Vagina (tissue), 2 donors: Measurements from ENCODE around the gene MAD2L1BP. TPM values are rescaled to one million over a fixed set of nuclear protein-coding genes. Genes with fewer than 3 reads are reported as not detected.
A peak's percentile ranks its signal among the peaks of the same experiment; 100 is the strongest.

Experiments
- DNase-seq, 2 donors: peaks; one replicate each; pipeline ENCODE4 v3.0.0-alpha.2; 2017; ENCODE audit errors: extremely low spot score in 2 of 2
- H3K27ac ChIP-seq: fragments of 200-600 bp; sonication (generic); one replicate; pipeline ENCODE4 v1.5.1; 2019
- H3K27me3 ChIP-seq: fragments of 200-600 bp; sonication (generic); one replicate; pipeline ENCODE4 v1.5.1; 2019
- H3K36me3 ChIP-seq, 2 donors: fragments of 200-600 bp; sonication (generic); one replicate each; pipeline ENCODE4 v1.5.1; 2017 to 2019
- H3K4me1 ChIP-seq: fragments of 200-600 bp; sonication (generic); one replicate; pipeline ENCODE4 v1.5.1; 2019
- H3K4me3 ChIP-seq, 2 donors: fragments of 200-600 bp; sonication (generic); 1 replicate in 1 of 2; 2 replicates in 1 of 2; pipeline ENCODE4 v1.5.1; 2016 to 2019
- H3K9me3 ChIP-seq: fragments of 200-600 bp; sonication (generic); one replicate; pipeline ENCODE4 v1.5.1; 2019
- POLR2A ChIP-seq, 2 donors: fragments of 450-650 bp; IDR thresholded peaks; one replicate each; pipeline ENCODE4 v1.6.1; 2017; ENCODE audit warnings: antibody characterized with exemption in 2 of 2, mild to moderate bottlenecking in 2 of 2, moderate library complexity in 2 of 2
- POLR2AphosphoS5 ChIP-seq, 2 donors: sonication (generic); formaldehyde crosslinking; IDR thresholded peaks; one replicate each; pipeline ENCODE4 v1.9.0; 2017; ENCODE audit warnings: antibody characterized with exemption in 2 of 2, mild to moderate bottlenecking in 2 of 2, low read depth in 1 of 2; ENCODE audit not compliant: insufficient read depth in 1 of 2
- intact Hi-C: fragments of 100-400 bp; cut with DNase I; formaldehyde crosslinking; loops from one replicate; pipeline ENCODE4 v1.15.1; 2023
- total RNA-seq: library from RNA; depleted of rRNA; stranded (reverse); fragments of >200 nt; gene quantifications from one replicate; pipeline ENCODE4 v1.2.3, GENCODE V29; 2016
- TF ChIP-seq, protein P1 (sequence below), 3 experiments: fragments of 450-650 bp in 2 of 3; fragments of 200-600 bp in 1 of 3; sonication (generic) in 1 of 3; IDR thresholded peaks; one replicate each; pipeline ENCODE4 v1.5.1; 2017 to 2019; ENCODE audit warnings: antibody characterized with exemption in 3 of 3, mild to moderate bottlenecking in 2 of 3, moderate library complexity in 2 of 3

The MAD2L1BP gene
- total RNA-seq, 1 donor from 2014 or later: 58.4 TPM

DNA sequence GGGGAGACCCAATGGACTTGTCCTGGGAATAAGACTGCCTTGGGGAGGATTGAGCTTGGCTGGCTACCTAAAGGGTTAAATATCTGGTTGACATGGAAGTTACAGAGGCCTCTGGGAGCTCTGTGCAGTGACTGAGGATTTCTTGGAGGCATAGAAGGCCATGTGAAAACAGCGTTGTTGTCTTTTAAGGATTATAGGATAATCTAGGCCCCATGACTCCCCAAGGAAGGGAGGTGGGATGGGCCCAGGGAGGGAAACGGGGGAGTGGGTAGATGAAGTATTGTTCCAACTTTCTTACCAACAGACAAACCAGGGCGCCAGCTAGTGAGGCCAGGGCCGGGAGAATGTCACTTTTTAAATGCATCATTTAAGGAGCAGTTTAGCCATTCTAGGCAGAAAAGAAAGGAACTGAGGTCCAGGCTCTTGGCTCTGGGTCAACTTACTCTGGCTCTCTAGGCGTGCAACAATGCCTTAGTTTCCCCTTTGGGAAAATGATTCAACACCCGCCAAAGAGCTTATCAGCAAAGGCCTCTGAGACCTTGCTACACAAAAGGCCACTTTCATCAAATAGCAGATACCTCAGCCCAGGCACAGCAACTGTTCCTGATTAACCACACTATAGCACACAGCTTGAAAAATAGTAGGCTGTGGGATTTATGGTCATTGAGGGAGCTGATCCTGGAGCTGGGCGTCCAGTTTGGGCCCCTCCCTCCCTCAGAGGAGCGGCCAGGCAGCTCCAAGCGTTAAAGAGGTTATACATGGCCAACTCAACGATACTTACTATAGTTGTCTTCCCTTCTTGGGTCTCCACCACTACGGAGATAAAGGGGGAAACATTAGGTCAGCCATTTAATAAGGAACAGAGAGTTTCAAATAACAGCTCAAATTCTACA, 44.9 kb downstream of the MAD2L1BP start:
- H3K4me3 ChIP-seq: no peak overlapping the region
- H3K36me3 ChIP-seq: peaks cover 0 to 32% of the 10 kb centered on the region in 2 donors
- H3K9me3 ChIP-seq: no peaks in the 10 kb centered on the region
- TF ChIP-seq, protein P1, sequence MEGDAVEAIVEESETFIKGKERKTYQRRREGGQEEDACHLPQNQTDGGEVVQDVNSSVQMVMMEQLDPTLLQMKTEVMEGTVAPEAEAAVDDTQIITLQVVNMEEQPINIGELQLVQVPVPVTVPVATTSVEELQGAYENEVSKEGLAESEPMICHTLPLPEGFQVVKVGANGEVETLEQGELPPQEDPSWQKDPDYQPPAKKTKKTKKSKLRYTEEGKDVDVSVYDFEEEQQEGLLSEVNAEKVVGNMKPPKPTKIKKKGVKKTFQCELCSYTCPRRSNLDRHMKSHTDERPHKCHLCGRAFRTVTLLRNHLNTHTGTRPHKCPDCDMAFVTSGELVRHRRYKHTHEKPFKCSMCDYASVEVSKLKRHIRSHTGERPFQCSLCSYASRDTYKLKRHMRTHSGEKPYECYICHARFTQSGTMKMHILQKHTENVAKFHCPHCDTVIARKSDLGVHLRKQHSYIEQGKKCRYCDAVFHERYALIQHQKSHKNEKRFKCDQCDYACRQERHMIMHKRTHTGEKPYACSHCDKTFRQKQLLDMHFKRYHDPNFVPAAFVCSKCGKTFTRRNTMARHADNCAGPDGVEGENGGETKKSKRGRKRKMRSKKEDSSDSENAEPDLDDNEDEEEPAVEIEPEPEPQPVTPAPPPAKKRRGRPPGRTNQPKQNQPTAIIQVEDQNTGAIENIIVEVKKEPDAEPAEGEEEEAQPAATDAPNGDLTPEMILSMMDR (IDR thresholded peaks at IDR 0.05): no peak
- no peak for TF ChIP-seq POLR2A (IDR thresholded peaks at IDR 0.05)
- H3K27ac ChIP-seq: peak overlapping the region; percentile 50
- H3K27me3 ChIP-seq: no peaks in the 10 kb centered on the region
- intact Hi-C loops: no loop called here
- H3K4me1 ChIP-seq: peaks cover 27% of the 10 kb centered on the region
- no peak for DNase-seq

DNA sequence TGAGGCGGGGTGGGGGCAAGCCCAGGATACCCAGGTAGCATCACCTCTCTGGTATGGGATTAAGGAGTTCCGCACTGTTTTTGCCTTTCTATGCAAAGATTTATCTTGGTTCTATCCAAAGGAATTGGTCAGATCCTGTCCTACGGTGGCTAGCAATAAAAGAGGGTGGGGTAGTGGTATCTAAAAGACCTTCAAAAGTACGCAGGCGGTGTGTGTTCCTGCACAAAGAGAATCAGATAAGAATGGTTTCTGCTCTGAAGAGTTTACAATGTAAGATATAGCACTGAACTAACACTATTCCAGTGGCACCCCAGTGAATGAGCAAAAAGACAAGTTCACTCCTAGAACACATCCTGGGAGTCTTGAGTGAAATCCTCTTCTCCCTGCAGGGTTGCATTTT, 45.7 kb downstream of the MAD2L1BP start:
- H3K27ac ChIP-seq: peak overlapping the region; percentile 50
- no peaks in the 10 kb centered on the region for H3K27me3 ChIP-seq
- peaks cover 0 to 24% of the 10 kb centered on the region in 2 donors for H3K36me3 ChIP-seq
- intact Hi-C loops: no loop called here
- no peaks in the 10 kb centered on the region for H3K9me3 ChIP-seq
- peaks cover 33% of the 10 kb centered on the region for H3K4me1 ChIP-seq
- H3K4me3 ChIP-seq: no peak overlapping the region
- no peak for TF ChIP-seq POLR2A (IDR thresholded peaks at IDR 0.05)
- TF ChIP-seq, protein P1 (IDR thresholded peaks at IDR 0.05): no peak
- no peak for TF ChIP-seq POLR2AphosphoS5 (IDR thresholded peaks at IDR 0.05; ENCODE audit: insufficient read depth in 1 of 2, low read depth in 1 of 2)
- DNase-seq: no peak

DNA sequence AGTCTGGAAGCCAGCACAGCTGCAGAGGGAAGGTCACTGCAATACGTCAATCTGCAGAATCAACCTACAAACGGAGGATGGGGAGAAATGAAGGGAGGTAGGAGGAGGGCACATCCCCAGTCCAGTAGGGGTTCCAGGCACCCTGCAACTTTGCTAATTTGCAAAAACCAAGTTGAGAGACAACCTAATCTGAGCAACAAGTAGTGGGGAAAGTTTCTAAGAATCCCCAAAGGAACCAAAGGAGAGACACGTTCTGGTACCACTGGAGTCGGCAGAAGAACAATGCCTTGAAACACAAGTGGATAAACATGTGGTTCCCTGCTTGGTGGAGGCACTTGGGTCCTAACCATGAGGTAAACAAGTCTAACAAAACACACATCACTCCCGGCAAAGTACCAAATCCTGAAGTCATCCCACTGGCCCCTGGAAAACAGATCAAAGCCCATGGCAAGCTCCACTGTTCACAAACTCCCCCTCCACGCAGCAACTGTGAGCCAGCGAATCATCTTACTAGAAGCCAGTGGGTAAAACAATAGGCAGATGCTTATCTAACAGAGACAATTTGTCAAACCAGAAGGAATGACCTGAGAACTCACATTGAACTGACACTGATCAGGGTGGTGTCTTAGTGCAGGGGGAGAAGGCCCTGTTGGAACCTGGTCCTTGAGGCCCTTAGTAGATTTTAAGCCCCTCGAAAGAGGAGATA, 47.2 kb downstream of the MAD2L1BP start:
- intact Hi-C loops: no loop called here
- H3K27me3 ChIP-seq: no peaks in the 10 kb centered on the region
- H3K27ac ChIP-seq: no peak overlapping the region
- peaks cover 0 to 9% of the 10 kb centered on the region in 2 donors for H3K36me3 ChIP-seq
- H3K9me3 ChIP-seq: no peaks in the 10 kb centered on the region
- TF ChIP-seq POLR2AphosphoS5 (IDR thresholded peaks at IDR 0.05; ENCODE audit: insufficient read depth in 1 of 2, low read depth in 1 of 2): no peak
- TF ChIP-seq, protein P1 (IDR thresholded peaks at IDR 0.05): no peak
- H3K4me1 ChIP-seq: peaks cover 43% of the 10 kb centered on the region
- DNase-seq: no peak
- no peak overlapping the region for H3K4me3 ChIP-seq

DNA sequence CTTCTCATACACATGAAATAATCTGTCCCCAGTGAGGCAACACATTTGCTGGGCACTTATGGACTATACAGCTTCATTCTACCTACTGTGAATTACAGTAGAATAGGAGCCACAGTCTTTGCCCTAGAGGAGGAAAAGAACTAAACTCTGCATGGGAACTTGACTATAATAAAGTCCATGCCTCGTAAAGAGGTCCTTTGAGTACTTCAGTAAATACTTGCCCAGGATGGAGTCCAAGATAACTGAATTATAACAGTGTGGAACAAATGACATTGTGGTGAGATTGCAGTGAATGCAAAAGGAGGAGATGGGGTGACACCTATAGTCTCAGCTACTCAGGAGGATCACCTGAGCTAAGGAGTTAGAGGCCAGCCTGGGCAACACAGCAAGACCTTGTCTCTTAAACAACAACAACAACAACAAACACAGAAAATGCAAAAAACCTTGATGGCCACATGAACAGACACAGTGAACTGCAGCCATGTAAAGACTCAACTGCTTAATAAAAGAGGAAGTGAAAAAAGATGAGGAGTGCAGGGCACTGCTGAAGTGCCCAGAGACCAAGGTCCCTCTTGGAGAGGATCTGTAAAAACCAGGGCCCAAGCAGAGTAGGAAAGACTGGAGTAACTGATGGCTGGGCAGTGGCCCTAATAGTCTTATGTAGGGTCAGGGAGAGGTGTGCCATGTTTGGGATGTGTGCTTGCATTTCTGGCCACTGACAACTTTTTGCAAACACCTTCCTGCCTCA, 48.2 kb downstream of the MAD2L1BP start:
- H3K27me3 ChIP-seq: no peaks in the 10 kb centered on the region
- H3K27ac ChIP-seq: no peak overlapping the region
- no peak overlapping the region for H3K4me3 ChIP-seq
- H3K4me1 ChIP-seq: peaks cover 48% of the 10 kb centered on the region
- no peaks in the 10 kb centered on the region for H3K9me3 ChIP-seq
- DNase-seq: no peak
- no peak for TF ChIP-seq POLR2AphosphoS5 (IDR thresholded peaks at IDR 0.05; ENCODE audit: insufficient read depth in 1 of 2, low read depth in 1 of 2)
- TF ChIP-seq, protein P1 (IDR thresholded peaks at IDR 0.05): no peak
- no peak for TF ChIP-seq POLR2A (IDR thresholded peaks at IDR 0.05)
- intact Hi-C loops: no loop called here
- H3K36me3 ChIP-seq: peaks cover 0 to 4% of the 10 kb centered on the region in 2 donors
